Naive thymus-derived CD8-positive, alpha-beta T cell (primary cell): ENCODE data around the gene ZNF532. TPM values are rescaled to one million over a fixed set of nuclear protein-coding genes. Genes with fewer than 3 reads are reported as not detected.
A peak's percentile ranks its signal among the peaks of the same experiment; 100 is the strongest.
"Not testable (repeated sequence)": the region's sequence is repeated elsewhere in the genome, so short reads cannot be mapped to it uniquely, and the experiment has no call there.

Experiments
- ATAC-seq, 2 donors: fragments of 150-1000 bp; cut with Tn5 transposase in 1 of 2; sonication (Bioruptor Pico), chemical (Tn5 transposase) in 1 of 2; 1 replicate in 1 of 2; 2 replicates in 1 of 2; pipeline ENCODE4 v1.10.0; 2021; ENCODE audit warnings: mild to moderate bottlenecking in 2 of 2, moderate library complexity in 2 of 2
- POLR2A ChIA-PET: fragments of 350-600 bp; sonication (Branson Sonifier 250); formaldehyde crosslinking; loops from one replicate; lab custom pipeline; 2021; ENCODE audit warnings: antibody characterized with exemption; lab: Charles Lee
- DNase-seq, 10 donors: peaks; one replicate each; pipeline versions ENCODE4 v3.0.0 to v3.0.0-alpha.2; 2020 to 2022
- H3K27ac Mint-ChIP-seq, 10 donors: one replicate each; pipeline ENCODE4 v1.8.0; 2020 to 2022; ENCODE audit warnings: mild to moderate bottlenecking in 10 of 10, mixed read lengths in 10 of 10, moderate library complexity in 4 of 10, inconsistent platforms in 1 of 10
- H3K27me3 Mint-ChIP-seq, 5 donors: one replicate each; pipeline ENCODE4 v1.8.0; 2021 to 2022; ENCODE audit warnings: mixed read lengths in 5 of 5
- H3K36me3 Mint-ChIP-seq, 3 donors: one replicate each; pipeline ENCODE4 v1.8.0; 2020 to 2022; ENCODE audit warnings: mixed read lengths in 3 of 3, mild to moderate bottlenecking in 2 of 3, inconsistent platforms in 1 of 3
- H3K4me1 Mint-ChIP-seq, 4 donors: one replicate each; pipeline ENCODE4 v1.8.0; 2021 to 2022; ENCODE audit warnings: mixed read lengths in 4 of 4
- H3K4me3 Mint-ChIP-seq, 10 donors: one replicate each; pipeline ENCODE4 v1.8.0; 2020 to 2022; ENCODE audit warnings: mild to moderate bottlenecking in 10 of 10, mixed read lengths in 10 of 10, moderate library complexity in 6 of 10, inconsistent platforms in 1 of 10
- H3K9me3 Mint-ChIP-seq, 9 donors: one replicate each; pipeline ENCODE4 v1.8.0; 2020 to 2022; ENCODE audit warnings: mixed read lengths in 9 of 9, mild to moderate bottlenecking in 3 of 9, inconsistent platforms in 1 of 9, moderate library complexity in 1 of 9
- polyA plus RNA-seq, 3 donors: library from polyadenylated mRNA; unstranded; fragments of 300-500 nt; fragmentation: Illumina TruSeq; gene quantifications; one replicate each; pipeline ENCODE4 v1.2.3, GENCODE V29; 2021
- total RNA-seq, 8 experiments: library from RNA in 2 of 8; stranded (reverse) in 2 of 8; gene quantifications; one replicate each; pipeline ENCODE4 v1.2.3 and lab custom pipeline; 2021 to 2026

ZNF532 gene
- total and polyA plus RNA-seq, 5 experiments from 2014 or later = 0.07 to 7.8 (median 3.8) TPM; not detected in 1

- Mint-ChIP-seq H3K27me3 (peaks cover 10 to 64% (median 44%) of the 10 kb centered on the region in 5 donors), H3K4me3 (peak overlapping the region in 1 of 10 donors; percentile 16), H3K27ac (no peak overlapping the region), H3K4me1 (peaks cover 0 to 17% (median 0%) of the 10 kb centered on the region in 4 donors), H3K36me3 (no peaks in the 10 kb centered on the region), H3K9me3 (no peaks in the 10 kb centered on the region)
- POLR2A ChIA-PET = no interaction called here
- no peak for ATAC-seq
- DNase-seq = no peak
These were observed 47.1 kb downstream of the ZNF532 start for GRCh38 chr18:58911766-58912165.

- DNase-seq = no peak
- Mint-ChIP-seq H3K4me3 (no peak overlapping the region), H3K9me3 (peaks cover 0 to under 1% (median 0%) of the 10 kb centered on the region in 9 donors), H3K4me1 (peaks cover 0 to 17% (median 0%) of the 10 kb centered on the region in 4 donors), H3K27me3 (peaks cover 6 to 45% (median 38%) of the 10 kb centered on the region in 5 donors), H3K36me3 (no peaks in the 10 kb centered on the region), H3K27ac (no peak overlapping the region)
- POLR2A ChIA-PET = no interaction called here
- no peak for ATAC-seq
These were observed 50.5 kb downstream of the ZNF532 start for GRCh38 chr18:58915006-58915799.

- POLR2A ChIA-PET = no interaction called here
- no peak overlapping the region for H3K27ac Mint-ChIP-seq
- no peak overlapping the region for H3K4me3 Mint-ChIP-seq
- ATAC-seq (no peak), DNase-seq (no peak)
- peaks cover 0 to 17% (median 0%) of the 10 kb centered on the region in 4 donors for H3K4me1 Mint-ChIP-seq
- H3K36me3 Mint-ChIP-seq = no peaks in the 10 kb centered on the region
- peaks cover 4 to 39% (median 32%) of the 10 kb centered on the region in 5 donors for H3K27me3 Mint-ChIP-seq
- peaks cover 0 to 5% (median 0%) of the 10 kb centered on the region in 9 donors for H3K9me3 Mint-ChIP-seq
These were observed 51.3 kb downstream of the ZNF532 start for GRCh38 chr18:58915995-58916394.

GRCh38 chr18:58919934-58920333 is 55.3 kb downstream of the ZNF532 start:
- H3K27ac Mint-ChIP-seq, DNase-seq, H3K4me3 Mint-ChIP-seq, ATAC-seq, POLR2A ChIA-PET, H3K4me1 Mint-ChIP-seq, H3K36me3 Mint-ChIP-seq: not testable (repeated sequence)
- Mint-ChIP-seq H3K27me3 (peaks cover 3 to 43% (median 25%) of the 10 kb centered on the region in 5 donors), H3K9me3 (peaks cover 0 to 12% (median 6%) of the 10 kb centered on the region in 9 donors)

- H3K27ac Mint-ChIP-seq = no peak overlapping the region
- peaks cover 0 to 9% (median 0%) of the 10 kb centered on the region in 3 donors for H3K36me3 Mint-ChIP-seq
- H3K4me3 Mint-ChIP-seq = no peak overlapping the region
- peaks cover 6 to 44% (median 19%) of the 10 kb centered on the region in 5 donors for H3K27me3 Mint-ChIP-seq
- H3K9me3 Mint-ChIP-seq = peaks cover 0 to 19% (median 9%) of the 10 kb centered on the region in 9 donors
- POLR2A ChIA-PET = no interaction called here
- H3K4me1 Mint-ChIP-seq = no peaks in the 10 kb centered on the region
- DNase-seq (no peak), ATAC-seq (no peak)
These were observed 58.3 kb downstream of the ZNF532 start for GRCh38 chr18:58922995-58923394.

GRCh38 chr18:58924473-58924872 is 59.8 kb downstream of the ZNF532 start:
- Mint-ChIP-seq H3K27me3 (peaks cover 13 to 58% (median 28%) of the 10 kb centered on the region in 5 donors), H3K36me3 (peaks cover 0 to 9% (median 0%) of the 10 kb centered on the region in 3 donors)
- POLR2A ChIA-PET = no interaction called here

GRCh38 chr18:58927659-58928058 is 63.0 kb downstream of the ZNF532 start:
- Mint-ChIP-seq H3K36me3 (peaks cover 0 to 9% (median 2%) of the 10 kb centered on the region in 3 donors), H3K4me1 (peaks cover 0 to 2% (median 0%) of the 10 kb centered on the region in 4 donors), H3K27me3 (peaks cover 20 to 77% (median 33%) of the 10 kb centered on the region in 5 donors), H3K9me3 (peaks cover 0 to 19% (median 8%) of the 10 kb centered on the region in 9 donors), H3K4me3 (no peak overlapping the region), H3K27ac (no peak overlapping the region)
- DNase-seq (no peak), ATAC-seq (no peak)
- POLR2A ChIA-PET = interaction anchor here (0.7 kb wide), 1 partner anchor 48 kb away, joined by 3 read pairs; no protein-coding TSS in a partner anchor

More at GRCh38 chr18:58924473-58924872, 59.8 kb downstream of the ZNF532 start:
- DNase-seq (no peak), ATAC-seq (no peak)
- H3K27ac Mint-ChIP-seq = no peak overlapping the region
- no peaks in the 10 kb centered on the region for H3K4me1 Mint-ChIP-seq
- H3K9me3 Mint-ChIP-seq = peaks cover 0 to 19% (median 9%) of the 10 kb centered on the region in 9 donors
- no peak overlapping the region for H3K4me3 Mint-ChIP-seq

- H3K36me3 Mint-ChIP-seq = peaks cover 0 to 9% (median 2%) of the 10 kb centered on the region in 3 donors
- H3K4me3 Mint-ChIP-seq = no peak overlapping the region
- ATAC-seq (no peak), DNase-seq (no peak)
- POLR2A ChIA-PET = no interaction called here
- no peak overlapping the region for H3K27ac Mint-ChIP-seq
- peaks cover 0 to 19% (median 8%) of the 10 kb centered on the region in 9 donors for H3K9me3 Mint-ChIP-seq
- H3K4me1 Mint-ChIP-seq = peaks cover 0 to 2% (median 0%) of the 10 kb centered on the region in 4 donors
- peaks cover 20 to 73% (median 29%) of the 10 kb centered on the region in 5 donors for H3K27me3 Mint-ChIP-seq
These were observed 63.7 kb downstream of the ZNF532 start for GRCh38 chr18:58928386-58928785.

GRCh38 chr18:58929206-58929605 is 64.5 kb downstream of the ZNF532 start:
- Mint-ChIP-seq H3K27me3 (peaks cover 20 to 73% (median 30%) of the 10 kb centered on the region in 5 donors), H3K9me3 (peaks cover 0 to 18% (median 8%) of the 10 kb centered on the region in 9 donors), H3K4me1 (peaks cover 0 to 2% (median 0%) of the 10 kb centered on the region in 4 donors), H3K27ac (no peak overlapping the region), H3K4me3 (no peak overlapping the region), H3K36me3 (peaks cover 0 to 8% (median 2%) of the 10 kb centered on the region in 3 donors)
- POLR2A ChIA-PET = no interaction called here
- ATAC-seq (no peak), DNase-seq (no peak)

GRCh38 chr18:58934356-58934755 is 69.7 kb downstream of the ZNF532 start:
- no peak overlapping the region for H3K4me3 Mint-ChIP-seq
- no peak for DNase-seq
- peaks cover 0 to 3% (median 2%) of the 10 kb centered on the region in 3 donors for H3K36me3 Mint-ChIP-seq
- H3K9me3 Mint-ChIP-seq = peaks cover 0 to 2% (median 0%) of the 10 kb centered on the region in 9 donors
- peaks cover 22 to 66% (median 23%) of the 10 kb centered on the region in 5 donors for H3K27me3 Mint-ChIP-seq
- POLR2A ChIA-PET = no interaction called here
- no peak overlapping the region for H3K27ac Mint-ChIP-seq
- peaks cover 0 to 9% (median 0%) of the 10 kb centered on the region in 4 donors for H3K4me1 Mint-ChIP-seq
- ATAC-seq = no peak

- DNase-seq = no peak
- Mint-ChIP-seq H3K27me3 (peaks cover 19 to 59% (median 22%) of the 10 kb centered on the region in 5 donors), H3K36me3 (peaks cover 0 to 4% (median 2%) of the 10 kb centered on the region in 3 donors), H3K4me3 (no peak overlapping the region), H3K4me1 (peaks cover 0 to 7% (median 0%) of the 10 kb centered on the region in 4 donors), H3K27ac (no peak overlapping the region), H3K9me3 (peaks cover 0 to 2% (median 0%) of the 10 kb centered on the region in 9 donors)
- POLR2A ChIA-PET = no interaction called here
- no peak for ATAC-seq
These were observed 70.4 kb downstream of the ZNF532 start for GRCh38 chr18:58934933-58935577.

- Mint-ChIP-seq H3K36me3 (peaks cover 0 to 4% (median 2%) of the 10 kb centered on the region in 3 donors), H3K4me1 (peaks cover 0 to 7% (median 0%) of the 10 kb centered on the region in 4 donors), H3K27me3 (peaks cover 14 to 56% (median 19%) of the 10 kb centered on the region in 5 donors), H3K4me3 (no peak overlapping the region), H3K9me3 (peaks cover 0 to 4% (median 0%) of the 10 kb centered on the region in 9 donors), H3K27ac (no peak overlapping the region)
- POLR2A ChIA-PET = interaction anchor here (0.6 kb wide), 1 partner anchor 14 kb away, joined by 5 read pairs; no protein-coding TSS in a partner anchor
- ATAC-seq (no peak), DNase-seq (no peak)
These were observed 72.6 kb downstream of the ZNF532 start for GRCh38 chr18:58937071-58937886.
